Vagina (tissue), 2 donors: ENCODE measurements around the gene APP. TPM values are rescaled to one million over a fixed set of nuclear protein-coding genes. Genes with fewer than 3 reads are reported as not detected.

Experiments
- DNase-seq, 2 donors: peaks; one replicate each; pipeline ENCODE4 v3.0.0-alpha.2; 2017; ENCODE audit errors: extremely low spot score in 2 of 2
- H3K27ac ChIP-seq: fragments of 200-600 bp; sonication (generic); one replicate; pipeline ENCODE4 v1.5.1; 2019
- H3K27me3 ChIP-seq: fragments of 200-600 bp; sonication (generic); one replicate; pipeline ENCODE4 v1.5.1; 2019
- H3K36me3 ChIP-seq, 2 donors: fragments of 200-600 bp; sonication (generic); one replicate each; pipeline ENCODE4 v1.5.1; 2017 to 2019
- H3K4me1 ChIP-seq: fragments of 200-600 bp; sonication (generic); one replicate; pipeline ENCODE4 v1.5.1; 2019
- H3K4me3 ChIP-seq, 2 donors: fragments of 200-600 bp; sonication (generic); 1 replicate in 1 of 2; 2 replicates in 1 of 2; pipeline ENCODE4 v1.5.1; 2016 to 2019
- H3K9me3 ChIP-seq: fragments of 200-600 bp; sonication (generic); one replicate; pipeline ENCODE4 v1.5.1; 2019
- CTCF ChIP-seq, 3 experiments: fragments of 450-650 bp in 2 of 3; fragments of 200-600 bp in 1 of 3; sonication (generic) in 1 of 3; IDR thresholded peaks; one replicate each; pipeline ENCODE4 v1.5.1; 2017 to 2019; ENCODE audit warnings: antibody characterized with exemption in 3 of 3, mild to moderate bottlenecking in 2 of 3, moderate library complexity in 2 of 3
- POLR2A ChIP-seq, 2 donors: fragments of 450-650 bp; IDR thresholded peaks; one replicate each; pipeline ENCODE4 v1.6.1; 2017; ENCODE audit warnings: antibody characterized with exemption in 2 of 2, mild to moderate bottlenecking in 2 of 2, moderate library complexity in 2 of 2
- POLR2AphosphoS5 ChIP-seq, 2 donors: sonication (generic); formaldehyde crosslinking; IDR thresholded peaks; one replicate each; pipeline ENCODE4 v1.9.0; 2017; ENCODE audit warnings: antibody characterized with exemption in 2 of 2, mild to moderate bottlenecking in 2 of 2, low read depth in 1 of 2; ENCODE audit not compliant: insufficient read depth in 1 of 2
- intact Hi-C: fragments of 100-400 bp; cut with DNase I; formaldehyde crosslinking; loops from one replicate; pipeline ENCODE4 v1.15.1; 2023
- total RNA-seq: library from RNA; depleted of rRNA; stranded (reverse); fragments of >200 nt; gene quantifications from one replicate; pipeline ENCODE4 v1.2.3, GENCODE V29; 2016

APP gene
- total RNA-seq, 1 donor from 2014 or later, result 315 TPM

- H3K4me1 ChIP-seq, result no peaks in the 10 kb centered on the region
- TF ChIP-seq CTCF (IDR thresholded peaks at IDR 0.05), result no peak
- no peak for TF ChIP-seq POLR2A (IDR thresholded peaks at IDR 0.05)
- TF ChIP-seq POLR2AphosphoS5 (IDR thresholded peaks at IDR 0.05; ENCODE audit: insufficient read depth in 1 of 2, low read depth in 1 of 2), result no peak
- intact Hi-C loops, result no loop called here
- DNase-seq, result no peak
- no peaks in the 10 kb centered on the region for H3K9me3 ChIP-seq
- no peak overlapping the region for H3K4me3 ChIP-seq
- peaks cover 0 to 4% of the 10 kb centered on the region in 2 donors for H3K36me3 ChIP-seq
- no peak overlapping the region for H3K27ac ChIP-seq
- no peaks in the 10 kb centered on the region for H3K27me3 ChIP-seq
Observed at GRCh38 chr21:26106562-26106961, 64.0 kb downstream of the APP start.

GRCh38 chr21:26105819-26106218 lies 64.8 kb downstream of the APP start:
- Histone ChIP-seq H3K27ac (no peak overlapping the region), H3K27me3 (no peaks in the 10 kb centered on the region)

GRCh38 chr21:26100573-26100972 lies 70.0 kb downstream of the APP start:
- intact Hi-C loops, result no loop called here
- DNase-seq, result no peak
- H3K4me3 ChIP-seq, result no peak overlapping the region
- peaks cover 0 to 4% of the 10 kb centered on the region in 2 donors for H3K36me3 ChIP-seq
- TF ChIP-seq CTCF (IDR thresholded peaks at IDR 0.05), result no peak
- TF ChIP-seq POLR2AphosphoS5 (IDR thresholded peaks at IDR 0.05; ENCODE audit: insufficient read depth in 1 of 2, low read depth in 1 of 2), result no peak
- TF ChIP-seq POLR2A (IDR thresholded peaks at IDR 0.05), result no peak
- H3K27ac ChIP-seq, result no peak overlapping the region
- H3K4me1 ChIP-seq, result peaks cover 4% of the 10 kb centered on the region
- no peaks in the 10 kb centered on the region for H3K27me3 ChIP-seq
- no peaks in the 10 kb centered on the region for H3K9me3 ChIP-seq

More at GRCh38 chr21:26105819-26106218, 64.8 kb downstream of the APP start:
- no peak overlapping the region for H3K4me3 ChIP-seq
- intact Hi-C loops, result no loop called here
- peaks cover 0 to 4% of the 10 kb centered on the region in 2 donors for H3K36me3 ChIP-seq
- no peaks in the 10 kb centered on the region for H3K4me1 ChIP-seq
- TF ChIP-seq CTCF (IDR thresholded peaks at IDR 0.05) (no peak), POLR2A (IDR thresholded peaks at IDR 0.05) (no peak), POLR2AphosphoS5 (IDR thresholded peaks at IDR 0.05; ENCODE audit: insufficient read depth in 1 of 2, low read depth in 1 of 2) (no peak)
- H3K9me3 ChIP-seq, result no peaks in the 10 kb centered on the region
- no peak for DNase-seq

DNA sequence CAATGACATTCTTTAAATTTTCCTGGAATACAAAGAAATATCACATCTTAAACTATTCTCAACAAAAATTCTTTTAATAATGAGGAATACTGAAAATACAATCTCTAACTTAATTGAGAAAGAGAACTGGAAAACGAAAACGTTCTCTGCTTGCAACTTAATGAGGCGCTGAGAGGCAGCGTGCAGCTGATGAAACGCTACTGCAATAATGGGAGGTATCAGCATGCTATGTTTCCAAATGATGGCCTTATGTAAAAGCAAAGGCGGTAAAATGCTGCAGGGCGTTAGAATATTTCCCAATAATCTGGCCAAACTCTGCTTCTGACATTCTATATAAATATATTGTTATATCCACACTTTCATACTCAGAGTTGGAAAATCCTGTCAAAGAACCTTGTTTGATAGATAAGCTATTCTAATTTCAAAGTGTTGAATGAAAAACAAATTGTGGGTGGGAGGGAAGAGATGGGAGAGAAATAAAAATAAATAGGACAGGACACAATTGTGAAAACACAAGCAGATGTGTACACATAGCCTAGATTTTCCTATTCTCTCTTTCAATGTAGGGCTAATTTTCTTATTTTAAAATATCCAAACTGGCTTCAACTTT lies 70.9 kb downstream of the APP start:
- Histone ChIP-seq H3K9me3 (no peaks in the 10 kb centered on the region), H3K27ac (no peak overlapping the region), H3K4me1 (peaks cover 4% of the 10 kb centered on the region), H3K4me3 (no peak overlapping the region), H3K27me3 (no peaks in the 10 kb centered on the region), H3K36me3 (peaks cover 0 to 4% of the 10 kb centered on the region in 2 donors)
- TF ChIP-seq POLR2A (IDR thresholded peaks at IDR 0.05), result no peak
- no peak for TF ChIP-seq POLR2AphosphoS5 (IDR thresholded peaks at IDR 0.05; ENCODE audit: insufficient read depth in 1 of 2, low read depth in 1 of 2)
- no peak for TF ChIP-seq CTCF (IDR thresholded peaks at IDR 0.05)
- no peak for DNase-seq
- intact Hi-C loops, result no loop called here

GRCh38 chr21:26098772-26099397 lies 71.7 kb downstream of the APP start:
- no peak for DNase-seq
- H3K36me3 ChIP-seq, result peaks cover 4% of the 10 kb centered on the region in 2 donors
- H3K4me3 ChIP-seq, result no peak overlapping the region
- intact Hi-C loops, result no loop called here
- H3K9me3 ChIP-seq, result no peaks in the 10 kb centered on the region
- peaks cover 4% of the 10 kb centered on the region for H3K4me1 ChIP-seq
- no peaks in the 10 kb centered on the region for H3K27me3 ChIP-seq
- H3K27ac ChIP-seq, result no peak overlapping the region
- TF ChIP-seq POLR2AphosphoS5 (IDR thresholded peaks at IDR 0.05; ENCODE audit: insufficient read depth in 1 of 2, low read depth in 1 of 2) (no peak), POLR2A (IDR thresholded peaks at IDR 0.05) (no peak), CTCF (IDR thresholded peaks at IDR 0.05) (no peak)
